GM19438 (cell line): ENCODE data around the gene MAB21L4.

Experiments used
- ATAC-seq: cut with Tn5 transposase; IDR thresholded peaks from one replicate; pipeline ENCODE4 v1.9.1; 2021; ENCODE audit warnings: low read depth; ENCODE audit not compliant: unreplicated experiment

Gene MAB21L4

GRCh38 chr2:240913810-240914644, 18.1 kb upstream of the MAB21L4 start:
- no peak for ATAC-seq

DNA sequence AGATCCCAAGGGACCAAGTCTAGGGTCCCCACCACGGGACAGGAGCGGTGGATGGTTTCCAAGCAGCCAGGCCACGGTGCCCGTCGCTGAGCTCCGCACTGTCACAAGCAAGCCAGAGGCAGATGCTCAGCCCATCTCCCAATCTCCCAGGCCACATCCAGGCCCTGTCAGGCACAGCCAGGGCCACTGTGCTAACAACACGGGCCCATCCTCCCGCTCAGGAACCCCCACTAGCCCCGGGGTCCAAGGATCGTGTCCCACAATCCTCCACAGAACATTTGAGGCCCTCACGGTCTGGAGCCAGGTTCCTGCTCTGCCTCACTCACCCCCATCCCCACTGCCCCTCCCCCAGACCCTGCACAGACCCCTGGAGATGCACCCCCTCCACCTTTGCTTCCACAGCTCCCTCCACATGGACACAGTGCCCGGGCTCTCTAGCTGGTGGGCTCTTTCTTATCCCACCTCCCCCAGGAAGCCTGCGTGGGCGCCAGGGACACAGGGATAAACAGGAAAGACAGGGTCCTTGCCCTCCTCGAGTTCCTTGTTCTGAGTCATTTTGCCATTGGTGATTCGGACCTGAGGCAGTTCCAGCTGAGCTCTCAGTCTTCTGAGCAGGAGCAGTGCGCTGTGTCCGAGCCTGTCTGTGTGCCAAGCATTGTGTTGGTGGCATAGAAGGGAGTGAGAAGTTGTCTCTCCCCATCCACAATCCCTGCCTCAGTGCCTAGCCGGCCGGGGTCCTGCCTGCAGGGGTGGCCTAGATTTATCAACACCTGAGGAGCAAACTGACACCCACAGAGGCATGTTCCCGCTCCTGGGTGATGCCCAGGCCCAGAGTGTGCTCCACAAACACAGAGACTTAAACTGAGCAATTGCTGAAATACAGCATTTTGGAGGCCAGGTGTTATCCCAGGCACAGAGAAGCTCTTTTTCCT, 17.2 kb upstream of the MAB21L4 start:
- no peak for ATAC-seq

GRCh38 chr2:240911641-240912265, 15.8 kb upstream of the MAB21L4 start:
- no peak for ATAC-seq

- ATAC-seq: no peak
Measured at GRCh38 chr2:240909216-240909974, 13.4 kb upstream of the MAB21L4 start.

- no peak for ATAC-seq
Measured at GRCh38 chr2:240906911-240907590, 11.1 kb upstream of the MAB21L4 start.

DNA sequence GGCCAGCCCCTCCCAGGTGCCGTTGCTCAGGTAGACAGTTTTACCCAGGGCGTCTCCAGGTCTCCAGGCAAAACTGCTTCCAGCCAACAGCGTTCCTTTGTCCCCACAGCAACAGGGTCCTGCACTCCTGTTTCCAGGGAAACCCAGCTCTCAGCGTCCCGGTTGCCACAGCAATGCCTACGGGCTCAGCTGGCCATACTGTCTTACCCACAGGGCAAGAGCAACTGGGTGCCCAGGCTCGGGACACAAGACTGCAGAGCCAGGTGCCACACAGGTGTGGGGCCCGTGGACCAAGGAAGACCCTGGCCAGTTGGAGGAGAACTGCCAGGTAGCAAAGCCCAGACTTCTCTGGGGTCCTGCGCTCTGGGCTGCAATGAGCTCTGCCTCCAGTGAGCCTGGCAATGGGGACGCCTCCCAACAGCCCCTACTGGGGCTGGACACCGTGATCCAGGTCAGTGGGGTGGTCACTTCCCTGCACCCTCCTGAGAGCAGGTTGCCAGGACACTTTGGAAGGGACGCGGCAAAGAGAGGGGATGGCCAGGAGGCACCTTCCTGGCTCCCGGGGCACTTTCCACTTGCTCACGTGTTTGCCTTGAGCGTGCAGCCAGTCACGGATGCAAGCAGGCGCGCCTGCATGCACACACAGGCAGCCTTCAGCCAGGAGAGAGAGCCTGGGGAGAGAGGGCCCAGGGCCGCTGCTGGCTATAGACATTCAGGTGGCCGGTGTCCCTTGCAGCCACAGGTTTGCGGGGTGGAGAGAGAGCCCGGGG, 10.4 kb upstream of the MAB21L4 start, which contains the start of gene CROCC2:
Gene CROCC2 (plus strand): TSS at position 196 of the 770 bp plus-strand sequence. CDS start 178 bp downstream, at position 374.
- ATAC-seq: no peak

DNA sequence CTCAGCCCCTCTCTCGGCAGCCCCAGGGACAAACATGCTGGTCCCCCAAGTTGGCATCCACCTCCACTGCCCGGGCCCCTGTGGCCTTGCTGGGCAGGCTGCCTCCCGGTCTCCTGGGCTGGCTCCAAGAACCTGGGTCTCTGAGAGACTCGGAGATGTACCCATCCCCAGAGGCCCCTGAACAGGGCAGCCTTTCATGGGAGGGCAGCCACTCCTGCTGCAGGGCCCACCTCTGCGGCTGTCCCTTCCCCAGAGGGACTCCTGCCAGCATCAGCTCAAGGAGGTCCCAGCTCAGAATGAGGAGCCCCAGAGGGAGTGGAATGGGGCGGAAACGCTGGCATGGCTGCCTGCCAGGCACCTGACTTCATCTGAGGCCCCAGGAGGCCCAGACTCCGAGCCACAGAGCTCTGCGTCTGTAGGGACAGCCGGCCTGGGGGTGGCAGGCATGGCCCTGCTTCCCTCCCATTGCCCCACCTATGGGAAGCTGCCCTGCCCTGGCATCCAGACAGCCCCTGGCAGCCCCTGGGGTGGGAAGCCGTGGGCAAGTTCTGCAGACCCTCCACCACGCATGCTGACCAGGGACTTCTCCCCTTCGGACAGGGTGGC, 9.3 kb upstream of the MAB21L4 start:
- no peak for ATAC-seq

- ATAC-seq: no peak
Measured at GRCh38 chr2:240904216-240905175, 8.5 kb upstream of the MAB21L4 start.

GRCh38 chr2:240903191-240904060, 7.5 kb upstream of the MAB21L4 start:
- no peak for ATAC-seq

DNA sequence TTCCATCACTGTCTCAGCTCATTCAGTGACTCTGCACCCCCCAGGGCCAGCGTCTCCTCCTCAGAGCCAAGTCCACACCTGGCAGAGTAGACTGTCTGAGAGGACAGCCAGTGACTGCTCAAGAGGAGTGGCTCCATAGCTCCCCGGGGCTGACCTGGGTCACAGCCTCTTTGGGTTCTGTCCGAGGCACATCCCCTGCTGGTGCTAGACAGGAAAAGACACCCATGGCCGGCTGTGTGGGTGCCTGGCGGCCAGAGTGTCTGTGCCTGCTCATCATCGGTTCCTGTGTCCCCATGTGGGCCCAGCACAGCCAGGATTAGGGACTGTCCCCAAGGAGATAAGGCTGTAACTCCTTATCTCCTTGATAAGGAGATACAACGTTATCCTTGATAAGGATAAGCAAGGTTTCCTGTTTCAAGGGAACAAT, 6.7 kb upstream of the MAB21L4 start:
- ATAC-seq: no peak

DNA sequence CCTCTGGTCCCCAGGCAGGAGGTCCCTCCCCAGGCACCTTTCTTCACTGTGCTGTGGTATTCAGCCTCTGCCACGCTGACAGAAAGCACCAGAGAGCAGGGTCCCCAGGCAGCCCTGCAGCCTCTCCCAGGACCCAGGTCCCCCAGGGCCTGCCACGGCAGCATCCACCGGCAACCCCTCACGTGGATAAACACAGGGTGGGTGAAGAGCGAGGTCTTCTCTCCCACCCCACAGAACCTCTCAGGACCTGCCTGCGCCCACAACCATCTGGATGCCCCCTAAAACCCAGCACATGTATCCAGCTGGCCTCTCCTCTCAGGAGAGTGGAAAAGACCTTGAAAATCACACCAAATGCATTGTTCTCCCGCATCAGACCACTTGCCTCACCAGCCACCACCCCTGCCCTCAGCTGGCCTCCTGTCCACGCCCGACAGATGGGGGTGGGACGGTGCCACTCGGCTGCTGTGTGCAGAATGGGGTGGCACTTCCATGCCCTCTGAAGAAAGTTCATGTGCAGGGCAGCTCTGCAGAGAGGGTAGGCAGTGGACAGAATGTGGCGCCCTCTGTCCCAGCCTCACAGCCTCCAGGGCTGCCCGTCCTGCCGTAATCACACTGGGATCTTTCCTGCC, 6.1 kb upstream of the MAB21L4 start:
- ATAC-seq: no peak

- ATAC-seq: no peak
Measured at GRCh38 chr2:240900141-240900860, 4.3 kb upstream of the MAB21L4 start.

- ATAC-seq: no peak
Measured at GRCh38 chr2:240899468-240899865, 3.5 kb upstream of the MAB21L4 start.

DNA sequence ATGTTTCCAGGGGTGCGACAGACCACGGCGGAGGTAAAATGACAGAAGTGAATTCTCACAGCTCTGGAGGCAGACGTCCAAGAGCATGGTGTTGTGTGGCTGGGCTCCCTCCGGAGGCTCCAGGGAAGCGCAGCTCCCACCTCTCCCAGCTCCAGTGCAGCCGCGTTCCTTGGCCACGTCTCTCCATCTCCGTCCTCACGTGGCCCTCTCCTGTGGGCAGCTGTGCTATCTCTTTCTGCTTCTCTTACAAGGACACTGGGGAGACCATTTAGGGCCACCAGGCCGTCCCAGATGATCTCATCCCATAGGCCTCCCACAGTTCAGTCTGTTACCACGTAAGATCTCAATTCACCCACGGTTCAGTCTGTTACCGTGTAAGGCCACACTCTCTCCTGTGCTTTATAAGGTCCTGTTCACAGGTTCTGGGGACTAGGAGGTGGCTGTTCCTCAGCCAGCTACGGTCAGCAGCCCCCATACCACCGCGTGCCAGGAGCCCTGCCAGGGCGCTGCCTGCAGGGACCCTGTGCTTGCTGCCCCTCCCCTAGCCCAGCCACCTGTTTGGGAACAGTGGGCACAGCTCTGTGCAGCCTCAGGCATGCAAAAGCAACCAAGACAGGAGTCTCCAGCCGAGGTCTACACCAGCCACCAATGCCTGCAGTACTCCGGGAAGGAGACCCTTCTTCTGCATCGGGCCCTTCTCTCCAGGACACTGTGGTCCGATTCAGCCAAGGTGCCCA, 2.9 kb upstream of the MAB21L4 start:
- no peak for ATAC-seq
